ENCODE data around the gene TAL2. TPM values are rescaled to one million over a fixed set of nuclear protein-coding genes. Genes with fewer than 3 reads are reported as not detected.

The TAL2 gene
- total RNA-seq, 1 experiment from 2014 or later, result not detected

DNA sequence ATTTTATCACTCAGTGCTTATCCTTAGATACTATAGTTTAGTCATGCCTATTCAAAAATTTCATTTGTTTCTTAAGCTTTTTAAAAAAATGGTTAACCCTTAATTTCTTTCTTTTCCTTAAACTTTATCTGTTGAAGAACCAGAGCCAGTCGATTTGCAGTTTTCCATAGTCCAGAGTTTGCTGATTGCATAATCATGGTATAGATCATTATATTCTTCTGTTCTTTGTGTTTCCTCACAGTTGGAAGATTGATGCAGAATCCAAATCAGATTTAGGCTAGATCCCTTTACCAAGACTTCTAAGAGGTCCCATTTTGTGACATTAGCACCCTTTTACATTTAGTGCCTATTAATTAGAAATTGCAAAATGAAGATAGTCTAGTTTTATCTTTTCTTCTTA, 50.0 kb downstream of the TAL2 start:
- Mint-ChIP-seq H3K27ac (ENCODE audit: low read depth, unreplicated experiment) (no peak overlapping the region), H3K4me3 (ENCODE audit: unreplicated experiment) (no peak overlapping the region), H3K4me1 (ENCODE audit: insufficient read depth, unreplicated experiment) (no peaks in the 10 kb centered on the region), H3K36me3 (ENCODE audit: insufficient read depth, unreplicated experiment) (no peaks in the 10 kb centered on the region), H3K9me3 (ENCODE audit: unreplicated experiment) (no peaks in the 10 kb centered on the region), H3K27me3 (ENCODE audit: insufficient read depth, unreplicated experiment) (no peaks in the 10 kb centered on the region)
- TF ChIP-seq, protein P1, sequence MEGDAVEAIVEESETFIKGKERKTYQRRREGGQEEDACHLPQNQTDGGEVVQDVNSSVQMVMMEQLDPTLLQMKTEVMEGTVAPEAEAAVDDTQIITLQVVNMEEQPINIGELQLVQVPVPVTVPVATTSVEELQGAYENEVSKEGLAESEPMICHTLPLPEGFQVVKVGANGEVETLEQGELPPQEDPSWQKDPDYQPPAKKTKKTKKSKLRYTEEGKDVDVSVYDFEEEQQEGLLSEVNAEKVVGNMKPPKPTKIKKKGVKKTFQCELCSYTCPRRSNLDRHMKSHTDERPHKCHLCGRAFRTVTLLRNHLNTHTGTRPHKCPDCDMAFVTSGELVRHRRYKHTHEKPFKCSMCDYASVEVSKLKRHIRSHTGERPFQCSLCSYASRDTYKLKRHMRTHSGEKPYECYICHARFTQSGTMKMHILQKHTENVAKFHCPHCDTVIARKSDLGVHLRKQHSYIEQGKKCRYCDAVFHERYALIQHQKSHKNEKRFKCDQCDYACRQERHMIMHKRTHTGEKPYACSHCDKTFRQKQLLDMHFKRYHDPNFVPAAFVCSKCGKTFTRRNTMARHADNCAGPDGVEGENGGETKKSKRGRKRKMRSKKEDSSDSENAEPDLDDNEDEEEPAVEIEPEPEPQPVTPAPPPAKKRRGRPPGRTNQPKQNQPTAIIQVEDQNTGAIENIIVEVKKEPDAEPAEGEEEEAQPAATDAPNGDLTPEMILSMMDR (IDR thresholded peaks at IDR 0.05; ENCODE audit: unreplicated experiment), result no peak
- ChIA-PET CTCF (interaction anchor here (1.0 to 4.6 kb wide), 4 partner anchors 21 to 169 kb away, joined by 3 to 21 read pairs (median 9); no protein-coding TSS in a partner anchor), POLR2A (no interaction called here)
- intact Hi-C loops (cut with micrococcal nuclease), result no loop called here
- no TSS peak for BruUV-seq (replicated peaks)
- DNase-seq (ENCODE audit: unreplicated experiment), result no peak

Other genes starting within 250 kb of the TAL2 start
- 6.8 and 7.2 TPM in 2 replicates for gene FSD1L, start 214.4 kb upstream of the TAL2 start, total RNA-seq (2022)
- 34.5 and 38.3 TPM in 2 replicates for gene FKTN, start 104.3 kb upstream of the TAL2 start, total RNA-seq (2022)
- 12.5 and 18.4 TPM in 2 replicates for gene TMEM38B, start 32.1 kb downstream of the TAL2 start, total RNA-seq (2022)